OCI-LY1 (cell line): ENCODE results near the gene CRYBG1.

Experiments
- CTCF ChIP-seq: fragments of 200-600 bp; sonication (generic), shearing (Covaris generic); IDR thresholded peaks from 2 replicates; pipeline ENCODE4 v1.5.1; 2017; ENCODE audit warnings: mild to moderate bottlenecking, antibody characterized with exemption, low read length, moderate library complexity, mixed read lengths
- EZH2 ChIP-seq: fragments of 200-600 bp; sonication (generic), shearing (Covaris generic); IDR thresholded peaks from 2 replicates; pipeline ENCODE4 v1.8.0; 2017; ENCODE audit warnings: borderline replicate concordance, mixed run types, mild to moderate bottlenecking, antibody characterized with exemption, low read length, moderate library complexity, mixed read lengths

- no peak for TF ChIP-seq CTCF
- no peak for TF ChIP-seq EZH2
These were observed 180.4 kb downstream of the CRYBG1 start for GRCh38 chr6:106540907-106541306.
